NCI-H748 (cell line): ENCODE measurements around the gene ATP8B3.
A peak's percentile ranks its signal among the peaks of the same experiment; 100 is the strongest.
"Not testable (repeated sequence)": the region's sequence is repeated elsewhere in the genome, so short reads cannot be mapped to it uniquely, and the experiment has no call there.

Experiments used
- DNase-seq: peaks from one replicate; lab custom pipeline; 2025; ENCODE audit not compliant: unreplicated experiment; lab: John Stamatoyannopoulos, UW

ATP8B3 gene

GRCh38 chr19:1770866-1771576 is 41.1 kb downstream of the ATP8B3 start:
- no peak for DNase-seq

- no peak for DNase-seq
These were observed 42.5 kb downstream of the ATP8B3 start for GRCh38 chr19:1769645-1769985.

GRCh38 chr19:1768918-1769644 is 43.0 kb downstream of the ATP8B3 start:
- no peak for DNase-seq

GRCh38 chr19:1768248-1768647 is 43.8 kb downstream of the ATP8B3 start:
- no peak for DNase-seq

- DNase-seq: peak; percentile 16
These were observed 44.6 kb downstream of the ATP8B3 start for GRCh38 chr19:1767464-1767933.

- no peak for DNase-seq
These were observed 45.2 kb downstream of the ATP8B3 start for GRCh38 chr19:1766800-1767352.

GRCh38 chr19:1765904-1766799 is 45.9 kb downstream of the ATP8B3 start:
- no peak for DNase-seq

- no peak for DNase-seq
These were observed 46.7 kb downstream of the ATP8B3 start for GRCh38 chr19:1765232-1765903.

- no peak for DNase-seq
These were observed 47.3 kb downstream of the ATP8B3 start for GRCh38 chr19:1764729-1765128.

- DNase-seq: no peak
These were observed 48.1 kb downstream of the ATP8B3 start for GRCh38 chr19:1763648-1764639.

- no peak for DNase-seq
These were observed 49.6 kb downstream of the ATP8B3 start for GRCh38 chr19:1762243-1763117.

- no peak for DNase-seq
These were observed 50.4 kb downstream of the ATP8B3 start for GRCh38 chr19:1761528-1762242.

- not testable (repeated sequence) for DNase-seq
These were observed 51.1 kb downstream of the ATP8B3 start for GRCh38 chr19:1760786-1761527.

- DNase-seq: no peak
These were observed 52.1 kb downstream of the ATP8B3 start for GRCh38 chr19:1760020-1760419.

GRCh38 chr19:1758959-1759903 is 52.8 kb downstream of the ATP8B3 start:
- DNase-seq: no peak

GRCh38 chr19:1758231-1758577 is 53.9 kb downstream of the ATP8B3 start:
- DNase-seq: no peak
